GM19025 (cell line): Measurements from ENCODE around the gene SELENON.

Source experiments
- ATAC-seq: cut with Tn5 transposase; IDR thresholded peaks from one replicate; pipeline ENCODE4 v1.9.1; 2021; ENCODE audit warnings: mild to moderate bottlenecking, low read depth, moderate library complexity; ENCODE audit not compliant: unreplicated experiment

Gene SELENON, protein sequence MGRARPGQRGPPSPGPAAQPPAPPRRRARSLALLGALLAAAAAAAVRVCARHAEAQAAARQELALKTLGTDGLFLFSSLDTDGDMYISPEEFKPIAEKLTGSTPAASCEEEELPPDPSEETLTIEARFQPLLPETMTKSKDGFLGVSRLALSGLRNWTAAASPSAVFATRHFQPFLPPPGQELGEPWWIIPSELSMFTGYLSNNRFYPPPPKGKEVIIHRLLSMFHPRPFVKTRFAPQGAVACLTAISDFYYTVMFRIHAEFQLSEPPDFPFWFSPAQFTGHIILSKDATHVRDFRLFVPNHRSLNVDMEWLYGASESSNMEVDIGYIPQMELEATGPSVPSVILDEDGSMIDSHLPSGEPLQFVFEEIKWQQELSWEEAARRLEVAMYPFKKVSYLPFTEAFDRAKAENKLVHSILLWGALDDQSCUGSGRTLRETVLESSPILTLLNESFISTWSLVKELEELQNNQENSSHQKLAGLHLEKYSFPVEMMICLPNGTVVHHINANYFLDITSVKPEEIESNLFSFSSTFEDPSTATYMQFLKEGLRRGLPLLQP

GRCh38 chr1:25799935-25800702 is at the start of gene SELENON:
Gene SELENON (plus strand): TSS chr1:25800193. CDS start chr1:25800231, 38 bp downstream.
- ATAC-seq: no peak

DNA sequence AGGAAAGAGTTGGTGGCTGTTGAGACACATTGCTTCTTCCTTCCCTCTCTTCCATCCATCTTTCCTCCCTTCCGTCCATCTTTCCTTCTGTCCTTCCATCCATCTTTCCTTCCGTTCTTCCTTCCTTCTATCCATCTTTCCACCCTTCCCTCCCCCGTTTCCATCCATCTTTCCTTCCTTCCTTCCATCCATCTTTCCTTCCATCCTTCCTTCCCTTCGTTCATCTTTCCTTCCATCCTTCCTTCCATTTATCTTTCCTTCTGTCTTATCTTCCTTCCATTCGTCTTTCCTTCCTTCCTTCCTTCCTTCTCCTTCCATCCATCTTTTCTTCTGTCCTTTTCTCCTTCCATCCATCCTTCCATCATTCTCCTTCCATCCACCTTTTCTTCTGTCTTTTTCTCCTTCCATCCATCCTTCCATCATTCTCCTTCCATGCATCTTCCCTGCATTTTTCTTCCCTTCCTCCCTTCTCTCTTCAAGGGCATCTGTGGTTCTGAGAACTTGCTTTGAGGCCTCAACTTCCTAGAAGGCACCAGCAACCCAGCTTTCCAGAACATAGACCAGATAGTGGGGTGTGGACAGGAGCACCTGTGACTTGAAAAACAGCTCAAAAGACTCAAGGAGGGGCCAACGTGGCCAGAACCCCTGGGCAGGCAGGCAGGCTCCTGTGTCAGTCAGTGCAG is 48.9 kb upstream of the SELENON start:
- no peak for ATAC-seq

DNA sequence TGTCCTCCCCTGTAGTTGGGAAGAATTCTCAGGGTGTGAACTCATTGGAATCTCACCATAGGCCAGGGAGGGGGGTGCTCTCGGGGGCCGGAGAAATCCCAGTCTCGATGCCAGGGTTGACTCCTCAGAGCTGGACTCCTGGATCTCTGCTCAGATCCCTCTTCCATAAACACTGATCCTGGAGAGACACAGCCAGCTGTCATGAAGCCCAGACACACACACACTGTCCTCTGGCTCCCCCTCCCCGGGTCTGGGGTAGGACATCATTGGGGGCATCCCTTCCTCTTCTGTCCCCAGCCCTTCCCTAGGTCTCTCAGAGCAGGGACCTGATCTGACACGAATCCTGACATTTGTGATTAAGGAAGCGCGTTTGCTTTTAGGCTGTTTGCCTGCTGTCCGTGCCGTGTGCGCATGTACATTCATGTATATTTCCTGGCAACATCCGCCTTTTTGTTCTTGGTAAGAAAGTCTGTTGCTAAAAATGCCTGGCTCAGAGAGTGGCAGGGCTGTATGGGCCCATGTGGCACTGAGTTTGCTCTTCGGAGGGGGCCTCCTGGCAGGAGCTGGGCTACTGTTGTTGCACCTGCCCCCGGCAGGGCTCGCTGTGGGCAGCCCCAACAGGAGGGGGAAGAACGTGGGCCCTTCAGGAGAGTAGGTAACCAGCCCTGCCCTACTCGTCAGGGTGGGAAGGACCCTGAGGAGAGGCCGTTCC is 45.4 kb upstream of the SELENON start:
- ATAC-seq: no peak

- no peak for ATAC-seq
Observed at GRCh38 chr1:25755475-25756125, 44.4 kb upstream of the SELENON start.

- no peak for ATAC-seq
Observed at GRCh38 chr1:25756215-25756614, 43.8 kb upstream of the SELENON start.

GRCh38 chr1:25757151-25757845 is 42.7 kb upstream of the SELENON start:
- ATAC-seq: no peak

- ATAC-seq: no peak
Observed at GRCh38 chr1:25757846-25758185, 42.2 kb upstream of the SELENON start.

DNA sequence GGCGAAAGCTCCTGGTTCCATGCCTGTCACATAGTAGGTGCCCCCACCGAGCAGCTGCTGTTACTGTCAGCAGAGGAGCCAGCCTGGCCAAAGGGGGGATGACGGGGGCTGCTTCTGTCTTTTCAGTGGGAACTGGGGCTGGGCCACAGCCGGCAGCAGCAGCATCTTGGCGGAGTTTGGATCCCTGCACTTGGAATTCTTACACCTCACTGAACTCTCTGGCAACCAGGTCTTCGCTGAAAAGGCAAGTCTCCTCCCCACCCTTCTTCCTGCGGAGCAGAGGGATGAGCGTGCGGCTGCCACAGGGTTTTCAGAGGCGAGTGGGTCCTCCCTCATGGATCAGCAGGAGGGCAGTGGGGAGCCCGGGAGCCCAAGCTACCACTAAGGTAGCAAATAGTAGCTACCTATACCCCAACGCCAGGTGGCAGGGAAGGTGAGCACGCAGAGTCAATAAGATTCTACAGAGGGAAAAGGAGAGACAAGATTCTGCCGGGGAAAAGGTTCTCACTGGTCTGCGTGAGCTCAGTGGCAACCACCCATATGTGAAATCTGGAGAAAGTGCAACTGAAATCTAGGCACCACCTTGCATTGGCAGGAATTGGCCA is 41.4 kb upstream of the SELENON start:
- ATAC-seq: no peak

DNA sequence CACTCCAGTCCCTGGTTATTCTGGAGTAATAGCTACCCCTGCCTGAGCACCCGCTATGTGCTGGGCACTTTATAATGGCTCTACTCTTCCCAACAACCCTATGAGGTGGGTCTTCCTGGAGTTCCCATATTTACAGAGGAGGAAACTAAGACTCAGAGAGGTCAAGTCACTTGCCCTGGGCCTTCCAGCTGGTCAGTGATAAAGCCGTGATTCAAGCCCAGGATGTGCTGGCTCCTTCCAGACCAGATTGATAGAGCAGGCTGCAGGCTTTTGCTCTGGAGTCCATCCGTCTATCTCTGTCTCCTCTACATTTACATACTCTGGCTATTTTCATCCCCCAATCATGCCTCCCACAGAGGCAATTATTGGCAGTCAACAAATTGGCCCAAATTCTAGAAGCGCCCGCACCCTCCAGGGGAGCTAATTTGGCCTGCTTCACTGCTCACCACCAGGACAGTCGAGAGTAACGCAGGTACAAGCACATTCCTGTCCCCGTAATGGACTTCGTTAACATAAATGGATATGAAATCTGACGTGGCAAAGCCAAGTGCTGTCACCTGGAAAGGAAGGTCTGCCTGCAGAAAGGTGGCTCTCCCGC is 39.8 kb upstream of the SELENON start:
- no peak for ATAC-seq

DNA sequence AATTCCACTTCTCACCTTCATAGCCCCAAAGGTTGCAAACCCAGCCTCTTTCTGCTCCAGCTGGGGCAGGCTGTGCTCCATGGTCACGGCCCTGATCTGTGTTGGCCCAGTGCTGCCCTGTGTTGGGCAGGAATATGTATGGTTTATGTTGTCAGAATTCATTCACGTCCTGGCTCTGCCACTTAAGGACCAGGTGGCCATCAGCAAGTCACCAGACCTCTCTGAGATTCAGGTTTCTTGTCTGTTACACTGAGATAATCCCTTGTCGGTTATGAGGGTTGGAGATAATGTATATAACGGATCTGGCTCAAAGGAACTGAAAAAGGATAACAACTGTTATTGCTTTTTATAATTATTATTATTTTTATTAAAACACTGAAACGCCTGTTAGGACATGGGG is 39.1 kb upstream of the SELENON start:
- no peak for ATAC-seq

DNA sequence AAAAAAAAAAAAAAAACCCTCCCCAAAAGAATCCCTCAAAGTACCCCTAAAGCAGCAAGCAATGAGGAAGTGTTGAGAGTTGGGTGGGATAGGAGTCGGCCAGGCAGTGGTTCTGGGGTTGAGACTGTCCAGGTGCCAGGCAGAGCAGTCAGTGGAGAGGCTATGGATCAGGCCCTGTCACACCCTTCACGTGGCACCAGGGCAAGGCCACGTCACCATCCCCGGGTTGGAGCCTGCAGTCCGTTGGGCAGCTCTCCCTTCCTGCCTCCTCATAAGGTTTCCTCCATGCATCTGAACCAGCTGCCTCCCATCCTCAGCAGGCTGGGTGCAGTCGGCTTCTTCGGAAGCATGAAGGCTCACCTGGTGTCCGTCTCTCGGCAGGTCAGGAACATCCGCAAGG is 36.5 kb upstream of the SELENON start:
- no peak for ATAC-seq

DNA sequence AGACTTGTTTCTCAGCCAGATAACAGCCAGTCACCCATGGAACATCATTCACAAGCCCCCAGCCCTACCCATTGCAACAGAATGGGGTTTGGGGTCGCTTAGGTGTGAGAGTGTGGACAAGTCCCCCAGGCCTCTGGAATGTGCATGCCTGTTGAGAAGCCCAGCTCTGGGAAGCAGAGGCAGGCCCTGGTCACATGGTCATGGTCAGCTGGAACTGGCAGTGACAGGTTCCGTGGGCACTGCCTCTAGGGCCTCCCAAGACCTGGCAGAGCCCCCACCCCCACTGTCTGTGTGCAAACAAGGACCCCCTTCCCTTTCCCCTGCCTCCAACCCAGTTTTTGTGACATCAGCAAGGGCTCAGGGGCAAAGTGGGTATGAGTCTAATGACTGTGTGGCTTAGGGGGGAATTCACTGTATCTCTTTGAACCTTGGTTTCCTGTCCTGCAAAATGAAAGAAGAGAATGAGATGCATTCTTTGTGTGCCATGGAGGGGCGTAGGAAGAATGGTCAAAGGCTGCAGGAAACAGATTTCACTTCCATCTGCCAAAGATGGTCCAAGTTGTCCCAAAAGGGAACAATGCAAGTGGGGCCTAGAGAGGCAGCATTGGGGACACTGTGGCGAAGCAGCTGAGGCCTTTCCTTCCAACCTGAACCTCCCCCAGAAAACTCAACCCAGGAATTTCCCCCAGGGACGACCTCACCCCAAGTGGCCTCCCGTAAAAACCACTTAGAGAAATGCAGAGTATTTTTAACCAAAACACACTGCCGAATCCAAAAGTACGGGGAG is 34.7 kb upstream of the SELENON start:
- no peak for ATAC-seq

DNA sequence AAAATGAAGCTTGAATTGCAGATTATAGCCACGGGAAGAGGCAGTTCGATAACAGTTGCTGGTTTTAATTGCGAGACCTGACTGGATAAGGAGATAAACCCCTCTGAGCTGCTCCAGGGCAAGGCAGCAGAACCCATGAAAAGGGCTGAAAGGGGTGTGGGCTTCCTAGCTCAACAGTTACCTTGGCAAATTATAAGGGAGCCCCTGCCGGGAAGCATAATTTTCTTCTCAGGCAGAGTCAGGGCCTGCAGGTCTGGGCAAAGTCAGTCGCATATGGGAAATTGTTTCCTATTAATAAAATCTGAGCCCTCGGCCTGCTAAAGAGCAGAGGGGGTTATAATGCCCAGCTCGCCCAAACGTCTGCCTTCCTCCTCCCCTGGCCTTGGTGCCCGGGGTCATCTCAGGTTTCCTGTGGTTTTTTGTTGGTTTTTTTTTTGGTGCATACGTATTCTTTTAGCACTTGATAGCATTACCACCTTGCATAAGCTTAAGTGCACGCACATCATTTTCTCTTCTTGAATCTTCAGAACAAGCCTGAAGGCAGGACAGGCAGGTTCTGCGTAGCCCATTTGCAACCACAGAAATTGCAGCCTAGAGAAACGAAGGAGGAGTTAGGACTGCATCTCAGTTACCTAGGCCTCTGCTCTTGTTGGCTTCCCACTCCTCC is 33.9 kb upstream of the SELENON start:
- no peak for ATAC-seq

DNA sequence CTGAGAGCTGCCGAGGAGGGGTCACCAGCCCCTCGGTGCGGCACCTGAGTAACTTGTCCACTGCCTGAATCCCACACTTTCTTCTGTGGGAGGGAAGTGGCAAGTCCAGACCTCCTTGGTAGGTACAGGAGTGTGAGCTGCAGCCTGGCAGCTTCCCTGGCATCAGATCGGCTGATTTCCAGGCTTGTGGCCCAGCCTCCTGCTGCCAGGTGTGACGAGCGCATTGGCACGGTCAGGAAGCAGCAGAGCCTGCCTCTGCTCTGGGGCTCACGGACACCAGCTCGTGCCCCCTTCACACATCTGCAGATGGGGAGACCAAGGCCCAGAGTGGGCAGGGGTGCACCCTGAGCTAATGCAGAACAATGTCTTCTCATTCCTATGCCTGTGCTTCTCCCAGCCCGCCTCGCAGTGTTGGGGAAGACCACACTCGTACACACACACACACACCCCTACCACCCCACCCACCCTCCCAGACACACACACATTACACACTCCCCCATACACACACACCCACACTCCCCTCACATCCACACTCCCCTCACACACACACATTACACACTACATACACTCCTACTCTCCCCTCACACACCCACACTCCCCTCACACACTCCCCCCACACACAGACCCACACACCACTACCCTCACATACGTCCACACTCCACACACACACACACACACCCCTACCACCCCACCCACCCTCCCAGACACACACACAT is 33.1 kb upstream of the SELENON start:
- ATAC-seq: no peak

- ATAC-seq: no peak
Observed at GRCh38 chr1:25767437-25767770, 32.6 kb upstream of the SELENON start.

DNA sequence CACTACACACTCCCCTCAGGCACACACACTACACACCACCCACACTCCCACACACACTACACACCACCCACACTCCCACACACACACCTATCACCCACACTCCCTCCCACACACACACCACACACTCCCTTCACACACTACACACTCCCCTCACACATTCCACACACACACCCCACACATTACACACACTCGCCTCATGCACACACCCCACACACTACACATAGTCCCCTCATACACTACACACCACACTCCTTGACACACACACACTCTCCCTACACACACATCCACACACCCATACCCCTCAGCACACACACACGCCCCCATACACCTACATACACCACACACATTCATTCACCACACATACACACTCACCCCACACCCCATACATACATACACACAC is 31.0 kb upstream of the SELENON start:
- ATAC-seq: no peak
